ENCODE results near the gene PTPRD.

PTPRD gene

GRCh38 chr9:8738945-8739344, 1873.9 kb downstream of the PTPRD start (continued):
- TF ChIP-seq ZNF112 (tag by site-specific recombination; IDR thresholded peaks at IDR 0.05): no peak

DNA sequence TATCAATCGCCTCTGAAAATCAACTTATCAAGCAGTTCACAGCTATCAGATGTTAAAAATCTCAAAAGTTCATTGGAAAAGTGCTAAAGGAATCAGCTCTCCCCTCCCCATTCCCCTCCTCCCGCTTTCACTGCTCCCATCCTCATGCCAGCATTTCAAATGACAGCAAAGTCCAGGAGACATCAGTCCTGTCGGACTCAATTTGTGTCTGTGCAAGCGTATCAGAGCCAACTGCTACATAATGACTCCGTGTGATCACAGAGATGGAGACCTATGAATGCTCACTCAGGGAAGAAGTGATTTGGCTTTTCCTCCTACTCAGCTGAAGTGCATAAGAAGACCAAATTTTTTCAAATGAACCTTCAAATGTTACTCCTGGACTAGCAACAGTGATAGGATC, 1876.0 kb downstream of the PTPRD start:
- H3K9me3 ChIP-seq (ENCODE audit: control insufficient read depth, insufficient read depth, low read depth, low read length): no peaks in the 10 kb centered on the region
- no peaks in the 10 kb centered on the region for H3K36me3 ChIP-seq (ENCODE audit: control insufficient read depth in 2 of 2, insufficient read depth in 1 of 2, low read length in 2 of 2)
- POLR2A ChIA-PET: no interaction called here
- no peak overlapping the region for H3K4me3 ChIP-seq (ENCODE audit: low read depth, low read length)
- TF ChIP-seq ZBTB21 (tag by site-specific recombination; IDR thresholded peaks at IDR 0.05) (no peak), ZNF549 (tag by site-specific recombination; IDR thresholded peaks at IDR 0.05) (no peak), ATF2 (tag by site-specific recombination; IDR thresholded peaks at IDR 0.05; ENCODE audit: low read depth) (no peak), ZFP3 (tag by site-specific recombination; IDR thresholded peaks at IDR 0.05; ENCODE audit: low read depth) (no peak), ZNF335 (tag by site-specific recombination; conservative IDR thresholded peaks at IDR 0.05) (no peak), ZSCAN30 (tag by site-specific recombination; IDR thresholded peaks at IDR 0.05) (no peak), ZNF670 (tag by site-specific recombination; IDR thresholded peaks at IDR 0.05; ENCODE audit: low read depth) (no peak), ZNF513 (tag by site-specific recombination; IDR thresholded peaks at IDR 0.05) (no peak), ZNF302 (tag by site-specific recombination; IDR thresholded peaks at IDR 0.05; ENCODE audit: low read depth) (no peak), ZNF692 (tag by site-specific recombination; IDR thresholded peaks at IDR 0.05) (no peak), ZNF19 (tag by site-specific recombination; IDR thresholded peaks at IDR 0.05; ENCODE audit: low read depth) (no peak), ZNF37A (tag by site-specific recombination; IDR thresholded peaks at IDR 0.05) (no peak), OVOL3 (tag by site-specific recombination; IDR thresholded peaks at IDR 0.05) (no peak), ZNF510 (tag by site-specific recombination; IDR thresholded peaks at IDR 0.05; ENCODE audit: insufficient replicate concordance) (no peak), ZNF571 (tag by site-specific recombination; IDR thresholded peaks at IDR 0.05) (no peak), ZNF132 (tag by site-specific recombination; IDR thresholded peaks at IDR 0.05; ENCODE audit: borderline replicate concordance) (no peak), ZNF530 (tag by site-specific recombination; IDR thresholded peaks at IDR 0.05; ENCODE audit: low read depth) (no peak), REST (tag by site-specific recombination; IDR thresholded peaks at IDR 0.05) (no peak)
- TF ChIP-seq, protein P1, sequence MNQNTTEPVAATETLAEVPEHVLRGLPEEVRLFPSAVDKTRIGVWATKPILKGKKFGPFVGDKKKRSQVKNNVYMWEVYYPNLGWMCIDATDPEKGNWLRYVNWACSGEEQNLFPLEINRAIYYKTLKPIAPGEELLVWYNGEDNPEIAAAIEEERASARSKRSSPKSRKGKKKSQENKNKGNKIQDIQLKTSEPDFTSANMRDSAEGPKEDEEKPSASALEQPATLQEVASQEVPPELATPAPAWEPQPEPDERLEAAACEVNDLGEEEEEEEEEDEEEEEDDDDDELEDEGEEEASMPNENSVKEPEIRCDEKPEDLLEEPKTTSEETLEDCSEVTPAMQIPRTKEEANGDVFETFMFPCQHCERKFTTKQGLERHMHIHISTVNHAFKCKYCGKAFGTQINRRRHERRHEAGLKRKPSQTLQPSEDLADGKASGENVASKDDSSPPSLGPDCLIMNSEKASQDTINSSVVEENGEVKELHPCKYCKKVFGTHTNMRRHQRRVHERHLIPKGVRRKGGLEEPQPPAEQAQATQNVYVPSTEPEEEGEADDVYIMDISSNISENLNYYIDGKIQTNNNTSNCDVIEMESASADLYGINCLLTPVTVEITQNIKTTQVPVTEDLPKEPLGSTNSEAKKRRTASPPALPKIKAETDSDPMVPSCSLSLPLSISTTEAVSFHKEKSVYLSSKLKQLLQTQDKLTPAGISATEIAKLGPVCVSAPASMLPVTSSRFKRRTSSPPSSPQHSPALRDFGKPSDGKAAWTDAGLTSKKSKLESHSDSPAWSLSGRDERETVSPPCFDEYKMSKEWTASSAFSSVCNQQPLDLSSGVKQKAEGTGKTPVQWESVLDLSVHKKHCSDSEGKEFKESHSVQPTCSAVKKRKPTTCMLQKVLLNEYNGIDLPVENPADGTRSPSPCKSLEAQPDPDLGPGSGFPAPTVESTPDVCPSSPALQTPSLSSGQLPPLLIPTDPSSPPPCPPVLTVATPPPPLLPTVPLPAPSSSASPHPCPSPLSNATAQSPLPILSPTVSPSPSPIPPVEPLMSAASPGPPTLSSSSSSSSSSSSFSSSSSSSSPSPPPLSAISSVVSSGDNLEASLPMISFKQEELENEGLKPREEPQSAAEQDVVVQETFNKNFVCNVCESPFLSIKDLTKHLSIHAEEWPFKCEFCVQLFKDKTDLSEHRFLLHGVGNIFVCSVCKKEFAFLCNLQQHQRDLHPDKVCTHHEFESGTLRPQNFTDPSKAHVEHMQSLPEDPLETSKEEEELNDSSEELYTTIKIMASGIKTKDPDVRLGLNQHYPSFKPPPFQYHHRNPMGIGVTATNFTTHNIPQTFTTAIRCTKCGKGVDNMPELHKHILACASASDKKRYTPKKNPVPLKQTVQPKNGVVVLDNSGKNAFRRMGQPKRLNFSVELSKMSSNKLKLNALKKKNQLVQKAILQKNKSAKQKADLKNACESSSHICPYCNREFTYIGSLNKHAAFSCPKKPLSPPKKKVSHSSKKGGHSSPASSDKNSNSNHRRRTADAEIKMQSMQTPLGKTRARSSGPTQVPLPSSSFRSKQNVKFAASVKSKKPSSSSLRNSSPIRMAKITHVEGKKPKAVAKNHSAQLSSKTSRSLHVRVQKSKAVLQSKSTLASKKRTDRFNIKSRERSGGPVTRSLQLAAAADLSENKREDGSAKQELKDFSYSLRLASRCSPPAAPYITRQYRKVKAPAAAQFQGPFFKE (tag by site-specific recombination; IDR thresholded peaks at IDR 0.05; ENCODE audit: borderline replicate concordance): no peak
- peaks cover 6% of the 10 kb centered on the region; the same call in 1 of the 2 replicates for H3K4me1 ChIP-seq (ENCODE audit: control insufficient read depth, insufficient read depth, low read length)
- CTCF ChIA-PET: interaction anchor here (0.5 kb wide), 1 partner anchor 629 kb away, joined by 3 read pairs; no protein-coding TSS in a partner anchor
- H3K27ac ChIP-seq (ENCODE audit: extremely low read depth, low read depth, low read length): no peak overlapping the region
